ENCODE results near the gene AGPAT2. TPM values are rescaled to one million over a fixed set of nuclear protein-coding genes. Genes with fewer than 3 reads are reported as not detected.

AGPAT2 gene
- total RNA-seq, 1 donor from 2014 or later = 25.6 TPM

Other genes starting within 250 kb of the AGPAT2 start
- 19.6 and 20.6 TPM in 2 replicates for gene INPP5E, start 247.6 kb downstream of the AGPAT2 start, total RNA-seq
- gene SEC16A, start 204.4 kb downstream of the AGPAT2 start, total RNA-seq = 79.2 and 81.2 TPM in 2 replicates
- gene NOTCH1, start 141.4 kb downstream of the AGPAT2 start, total RNA-seq = 108 and 113 TPM in 2 replicates
- 3.2 and 3.5 TPM in 2 replicates for gene EGFL7, start 24.5 kb downstream of the AGPAT2 start, total RNA-seq
- gene DIPK1B, start 25.1 kb upstream of the AGPAT2 start, total RNA-seq = 1.1 and 1.5 TPM in 2 replicates
- gene LCN10, start 55.5 kb upstream of the AGPAT2 start, total RNA-seq = 1.1 and 1.7 TPM in 2 replicates
- gene LCN6, start 61.1 kb upstream of the AGPAT2 start, total RNA-seq = not detected in 2 replicates
- gene LCN8, start 70.8 kb upstream of the AGPAT2 start, total RNA-seq = not detected in 2 replicates
- not detected in 2 replicates for gene LCN15, start 77.1 kb upstream of the AGPAT2 start, total RNA-seq
- gene TMEM141, start 103.9 kb upstream of the AGPAT2 start, total RNA-seq = 36.1 and 40.1 TPM in 2 replicates
- gene CCDC183, start 108.9 kb upstream of the AGPAT2 start, total RNA-seq = 0.14 and 0.42 TPM in 2 replicates
- gene RABL6, start 120.5 kb upstream of the AGPAT2 start, total RNA-seq = 116 and 119 TPM in 2 replicates
- gene AJM1, start 155.0 kb upstream of the AGPAT2 start, total RNA-seq = 5.7 and 5.9 TPM in 2 replicates
- 134 and 145 TPM in 2 replicates for gene PHPT1, start 162.0 kb upstream of the AGPAT2 start, total RNA-seq
- gene MAMDC4, start 164.9 kb upstream of the AGPAT2 start, total RNA-seq = 24.7 and 30.1 TPM in 2 replicates
- 378 and 380 TPM in 2 replicates for gene EDF1, start 178.9 kb upstream of the AGPAT2 start, total RNA-seq
- 61.6 and 66.6 TPM in 2 replicates for gene TRAF2, start 199.1 kb upstream of the AGPAT2 start, total RNA-seq